ENCODE results near the gene FAM229A. TPM values are rescaled to one million over a fixed set of nuclear protein-coding genes. Genes with fewer than 3 reads are reported as not detected.

Gene FAM229A
- total RNA-seq = 0.34 and 0.71 TPM in 2 replicates

GRCh38 chr1:32362474-32363313, at the start of gene FAM229A, which contains the start of gene TSSK3:
TSS of gene FAM229A (minus strand) at chr1:32362485. CDS start at chr1:32362091, 394 bp downstream.
TSS of gene TSSK3 (plus strand) at chr1:32362539. CDS start at chr1:32362702, 163 bp downstream.

GRCh38 chr1:32394141-32394889, 32.0 kb upstream of the FAM229A start, which contains the start of gene BSDC1:
TSS of gene BSDC1 (minus strand) at chr1:32394441. CDS start at chr1:32394414, 27 bp downstream.

GRCh38 chr1:32335790-32336590, 26.3 kb downstream of the FAM229A start, which contains the start of gene MARCKSL1:
TSS of gene MARCKSL1 (minus strand) at chr1:32336233. CDS start at chr1:32336033, 200 bp downstream.

Other genes with a start within 250 kb of the FAM229A start
- gene TXLNA, start 182.8 kb downstream of the FAM229A start, total RNA-seq = 61.2 and 74.8 TPM in 2 replicates
- 2.7 and 3.5 TPM in 2 replicates for gene CCDC28B, start 161.9 kb downstream of the FAM229A start, total RNA-seq
- gene IQCC, start 156.8 kb downstream of the FAM229A start, total RNA-seq = 1.9 and 3.1 TPM in 2 replicates
- not detected in 2 replicates for gene DCDC2B, start 153.4 kb downstream of the FAM229A start, total RNA-seq
- gene TMEM234, start 140.1 kb downstream of the FAM229A start, total RNA-seq = 10.9 and 11.2 TPM in 2 replicates
- 235 and 510 TPM in 2 replicates for gene EIF3I, start 140.1 kb downstream of the FAM229A start, total RNA-seq
- gene FAM167B, start 115.3 kb downstream of the FAM229A start, total RNA-seq = 0.34 TPM in 1 of 2 replicates, not detected in the other
- gene LCK, start 111.2 kb downstream of the FAM229A start, total RNA-seq = under 0.01 TPM in 1 of 2 replicates, not detected in the other
- 64.3 and 91.8 TPM in 2 replicates for gene HDAC1, start 70.4 kb downstream of the FAM229A start, total RNA-seq
- 4.4 and 17.9 TPM in 2 replicates for gene MARCKSL1, start 26.3 kb downstream of the FAM229A start, total RNA-seq
- gene TSSK3, start 54 bp upstream of the FAM229A start, total RNA-seq = 0.28 and 0.34 TPM in 2 replicates
- gene BSDC1, start 32.0 kb upstream of the FAM229A start, total RNA-seq = 42.4 and 47.7 TPM in 2 replicates
- gene ZBTB8B, start 102.6 kb upstream of the FAM229A start, total RNA-seq = not detected in 2 replicates
- gene ZBTB8A, start 176.9 kb upstream of the FAM229A start, total RNA-seq = 10.6 and 11.3 TPM in 2 replicates

All from nasal cavity respiratory epithelium epithelial cell of viscerocranial mucosa (primary cell).